CD4-positive, alpha-beta T cell (primary cell): ENCODE results near the gene MEFV. TPM values are rescaled to one million over a fixed set of nuclear protein-coding genes. Genes with fewer than 3 reads are reported as not detected.

ENCODE experiments used
- ATAC-seq: fragments of 200-7000 bp; cut with Tn5 transposase; one replicate; pipeline ENCODE4 v1.10.0; 2022; ENCODE audit warnings: mild to moderate bottlenecking; ENCODE audit not compliant: poor library complexity
- CTCF ChIA-PET: fragments of 350-600 bp; sonication (Branson Sonifier 250); formaldehyde crosslinking; loops from one replicate; lab custom pipeline; 2021; ENCODE audit warnings: antibody characterized with exemption, inconsistent platforms; lab: Charles Lee
- POLR2A ChIA-PET: fragments of 350-600 bp; sonication (Branson Sonifier 250); formaldehyde crosslinking; loops from one replicate; lab custom pipeline; 2021; ENCODE audit warnings: antibody characterized with exemption, inconsistent platforms; lab: Charles Lee
- DNase-seq, 14 experiments: peaks; one replicate each; pipeline ENCODE4 v3.0.0-alpha.2; 2013 to 2020; ENCODE audit warnings: mixed read lengths in 2 of 14
- H3K27ac ChIP-seq, 2 donors: one replicate each; pipeline versions ENCODE4 v1.5.1 to v1.7.0; 2013; ENCODE audit warnings: low read length in 2 of 2, low read depth in 1 of 2, mild to moderate bottlenecking in 1 of 2
- H3K27me3 ChIP-seq, 2 experiments: 1 replicate in 1 of 2; 2 replicates in 1 of 2; pipeline versions ENCODE4 v1.6.1 to v1.7.0; 2013; ENCODE audit warnings: low read length in 2 of 2, control low read depth in 1 of 2, mild to moderate bottlenecking in 1 of 2, moderate library complexity in 1 of 2; ENCODE audit not compliant: insufficient read depth in 2 of 2, control insufficient read depth in 1 of 2
- H3K36me3 ChIP-seq: one replicate; pipeline ENCODE4 v1.6.1; 2013; ENCODE audit warnings: low read length, control low read depth; ENCODE audit not compliant: insufficient read depth
- H3K4me1 ChIP-seq: one replicate; pipeline ENCODE4 v1.6.1; 2013; ENCODE audit warnings: low read length, control low read depth; ENCODE audit not compliant: insufficient read depth
- H3K4me3 ChIP-seq: one replicate; pipeline ENCODE4 v1.5.1; 2013; ENCODE audit warnings: mild to moderate bottlenecking, low read length, moderate library complexity
- H3K9me3 ChIP-seq, 2 experiments: 1 replicate in 1 of 2; 2 replicates in 1 of 2; pipeline versions ENCODE4 v1.6.1 to v1.7.0; 2013; ENCODE audit warnings: low read length in 2 of 2, mild to moderate bottlenecking in 2 of 2, control low read depth in 1 of 2, moderate library complexity in 1 of 2; ENCODE audit not compliant: control insufficient read depth in 1 of 2, insufficient read depth in 1 of 2
- H3K27ac Mint-ChIP-seq: one replicate; pipeline ENCODE4 v1.8.0; 2020; ENCODE audit warnings: mixed read lengths
- H3K27me3 Mint-ChIP-seq: one replicate; pipeline ENCODE4 v1.8.0; 2021; ENCODE audit warnings: mixed read lengths
- H3K36me3 Mint-ChIP-seq: one replicate; pipeline ENCODE4 v1.8.0; 2021; ENCODE audit warnings: low read depth, mixed read lengths
- H3K4me1 Mint-ChIP-seq: one replicate; pipeline ENCODE4 v1.8.0; 2021; ENCODE audit warnings: low read depth, mixed read lengths
- H3K4me3 Mint-ChIP-seq: one replicate; pipeline ENCODE4 v1.8.0; 2020; ENCODE audit warnings: mild to moderate bottlenecking, mixed read lengths
- H3K9me3 Mint-ChIP-seq: one replicate; pipeline ENCODE4 v1.8.0; 2020; ENCODE audit warnings: mixed read lengths
- CTCF ChIP-seq: fragments of 200-600 bp; IDR thresholded peaks from one replicate; pipeline ENCODE4 v1.8.0; 2022; ENCODE audit warnings: antibody characterized with exemption, mild to moderate bottlenecking
- intact Hi-C, 2 experiments: fragments of 100-400 bp; cut with DNase I in 1 of 2; cut with micrococcal nuclease in 1 of 2; formaldehyde crosslinking; loops; one replicate each; pipeline versions ENCODE4 v1.15.1 to v1.9.0; 2023 to 2025; cut with DNase I, micrococcal nuclease
- total RNA-seq, 174 experiments: library from RNA in 2 of 174; stranded (reverse) in 2 of 174; gene quantifications; one replicate each; pipeline ENCODE4 v1.2.3 and lab custom pipeline; 2021 to 2026

The MEFV gene
- total RNA-seq, 2 experiments from 2014 or later, result 0.60 to 0.73 TPM

- H3K4me1 Mint-ChIP-seq, result peaks cover 23% of the 10 kb centered on the region
Observed at GRCh38 chr16:3268294-3268693, 11.9 kb upstream of the MEFV start.

GRCh38 chr16:3266873-3267537 is 10.6 kb upstream of the MEFV start:
- ChIA-PET CTCF (interaction anchor here (0.8 to 1.7 kb wide), 2 partner anchors 9 to 17 kb away, joined by 4 to 5 read pairs; partner anchors contain the start of gene ZNF263), POLR2A (interaction anchor here (1.0 to 7.3 kb wide), 7 partner anchors 10 to 134 kb away, joined by 3 to 99 read pairs (median 5); partner anchors contain the start of genes TIGD7, ZNF174, ZNF200 and ZNF263)
- Mint-ChIP-seq H3K9me3 (no peaks in the 10 kb centered on the region), H3K4me3 (no peak overlapping the region), H3K4me1 (peaks cover 32% of the 10 kb centered on the region), H3K27me3 (no peaks in the 10 kb centered on the region), H3K36me3 (peaks cover 55% of the 10 kb centered on the region), H3K27ac (no peak overlapping the region)
- Histone ChIP-seq H3K27ac (no peak overlapping the region), H3K4me1 (peaks cover 44% of the 10 kb centered on the region), H3K4me3 (no peak overlapping the region), H3K36me3 (peaks cover 18% of the 10 kb centered on the region), H3K9me3 (peaks cover 0 to 4% of the 10 kb centered on the region in 2 experiments), H3K27me3 (no peaks in the 10 kb centered on the region)
- ATAC-seq (no peak), DNase-seq (peak in 3 of 14 experiments; percentile 36 to 58 (median 40))
- no peak for TF ChIP-seq CTCF
- intact Hi-C loops, result loop anchor here in 1 of 2 experiments (10.0 kb wide), 1 partner anchor 82 kb away; the partner anchor contains the start of gene OR1F1

More at GRCh38 chr16:3268294-3268693, 11.9 kb upstream of the MEFV start:
- DNase-seq, result no peak
- POLR2A ChIA-PET, result interaction anchor here (1.9 to 7.3 kb wide), 2 partner anchors 17 to 33 kb away, joined by 5 to 99 read pairs; partner anchors contain the start of genes ZNF200 and ZNF263
- Mint-ChIP-seq H3K9me3 (no peaks in the 10 kb centered on the region), H3K36me3 (peaks cover 55% of the 10 kb centered on the region), H3K27me3 (no peaks in the 10 kb centered on the region), H3K27ac (no peak overlapping the region), H3K4me3 (peak overlapping the region; percentile 25)
- H3K36me3 ChIP-seq, result peaks cover 18% of the 10 kb centered on the region
- H3K9me3 ChIP-seq, result peaks cover 0 to 2% of the 10 kb centered on the region in 2 experiments
- H3K27ac ChIP-seq, result no peak overlapping the region
- peaks cover 32% of the 10 kb centered on the region for H3K4me1 ChIP-seq
- no peak for TF ChIP-seq CTCF
- intact Hi-C loops, result loop anchor here in 1 of 2 experiments (10.0 kb wide), 1 partner anchor 83 kb away; the partner anchor contains the start of gene OR1F1
- CTCF ChIA-PET, result no interaction called here
- no peaks in the 10 kb centered on the region for H3K27me3 ChIP-seq
- H3K4me3 ChIP-seq, result no peak overlapping the region
- ATAC-seq, result no peak

- CTCF ChIA-PET, result interaction anchor here (0.5 to 0.9 kb wide), 2 partner anchors 193 to 199 kb away, joined by 3 read pairs; no protein-coding TSS in a partner anchor
- H3K36me3 ChIP-seq, result peaks cover 18% of the 10 kb centered on the region
- H3K4me3 ChIP-seq, result peak overlapping the region; percentile 91
- Mint-ChIP-seq H3K36me3 (peaks cover 52% of the 10 kb centered on the region), H3K4me1 (peaks cover 31% of the 10 kb centered on the region), H3K9me3 (no peaks in the 10 kb centered on the region), H3K27me3 (no peaks in the 10 kb centered on the region), H3K27ac (peak overlapping the region; percentile 96), H3K4me3 (peak overlapping the region; percentile 92)
- peak; percentile 85 for ATAC-seq
- DNase-seq, result peak; percentile 92 to 98 (median 96)
- H3K27me3 ChIP-seq, result no peaks in the 10 kb centered on the region
- peak overlapping the region; percentile 95 to 96 for H3K27ac ChIP-seq
- H3K4me1 ChIP-seq, result peaks cover 47% of the 10 kb centered on the region
- no peak for TF ChIP-seq CTCF
- peaks cover 0 to 4% of the 10 kb centered on the region in 2 experiments for H3K9me3 ChIP-seq
- POLR2A ChIA-PET, result interaction anchor here (0.7 to 7.3 kb wide), 20 partner anchors 9 to 248 kb away, joined by 3 to 99 read pairs (median 6); partner anchors contain the start of genes OR1F1, TIGD7, ZNF174 and ZNF200
- intact Hi-C loops, result loop anchor here (1.0 to 10.0 kb wide), 12 partner anchors 19 to 236 kb away; partner anchors contain the start of genes OR1F1 (in 2 of the 2), ZNF174 (in 2 of the 2), ZNF263 (in 2 of the 2) and ZSCAN32 (in 2 of the 2)
Observed at GRCh38 chr16:3264137-3265036, 8.0 kb upstream of the MEFV start.
